TTC549 (cell line): ENCODE data around the gene SPP1.
"Not testable (repeated sequence)": the region's sequence is repeated elsewhere in the genome, so short reads cannot be mapped to it uniquely, and the experiment has no call there.

Source experiments
- FAIRE-seq: peaks from 2 replicates; lab custom pipeline; 2012; peaks lifted over from hg19 to GRCh38; lab: Jason Lieb, UNC

SPP1 gene

GRCh38 chr4:87975466-87975865, at the start of gene SPP1:
TSS of gene SPP1 (plus strand) at chr4:87975714. CDS start at chr4:87976896, 1,182 bp downstream.
- no peak for FAIRE-seq

GRCh38 chr4:87926554-87927098, 48.9 kb upstream of the SPP1 start:
- no peak for FAIRE-seq

- no peak for FAIRE-seq
Measured at GRCh38 chr4:87930629-87931028, 44.9 kb upstream of the SPP1 start.

GRCh38 chr4:87931932-87932331, 43.6 kb upstream of the SPP1 start:
- no peak for FAIRE-seq

- no peak for FAIRE-seq
Measured at GRCh38 chr4:87932718-87933141, 42.8 kb upstream of the SPP1 start.

GRCh38 chr4:87933337-87933736, 42.2 kb upstream of the SPP1 start:
- no peak for FAIRE-seq

GRCh38 chr4:87934157-87934704, 41.3 kb upstream of the SPP1 start:
- FAIRE-seq, result no peak

GRCh38 chr4:87934973-87935372, 40.5 kb upstream of the SPP1 start:
- FAIRE-seq, result no peak

GRCh38 chr4:87935954-87936353, 39.6 kb upstream of the SPP1 start:
- FAIRE-seq, result not testable (repeated sequence)

- FAIRE-seq, result no peak
Measured at GRCh38 chr4:87937523-87937922, 38.0 kb upstream of the SPP1 start.

- no peak for FAIRE-seq
Measured at GRCh38 chr4:87938746-87939145, 36.8 kb upstream of the SPP1 start.

GRCh38 chr4:87939978-87940690, 35.4 kb upstream of the SPP1 start:
- FAIRE-seq, result no peak

GRCh38 chr4:87940809-87941208, 34.7 kb upstream of the SPP1 start:
- not testable (repeated sequence) for FAIRE-seq

- FAIRE-seq, result no peak
Measured at GRCh38 chr4:87941537-87942392, 33.7 kb upstream of the SPP1 start.

- no peak for FAIRE-seq
Measured at GRCh38 chr4:87943660-87944149, 31.8 kb upstream of the SPP1 start.

GRCh38 chr4:87944967-87945366, 30.5 kb upstream of the SPP1 start:
- no peak for FAIRE-seq

GRCh38 chr4:87946766-87947165, 28.7 kb upstream of the SPP1 start:
- FAIRE-seq, result no peak

GRCh38 chr4:87947381-87948160, 27.9 kb upstream of the SPP1 start:
- no peak for FAIRE-seq

- FAIRE-seq, result no peak
Measured at GRCh38 chr4:87949961-87950360, 25.6 kb upstream of the SPP1 start.

GRCh38 chr4:87950493-87950892, 25.0 kb upstream of the SPP1 start:
- no peak for FAIRE-seq

GRCh38 chr4:87950936-87951511, 24.5 kb upstream of the SPP1 start:
- no peak for FAIRE-seq

GRCh38 chr4:87953826-87954225, 21.7 kb upstream of the SPP1 start:
- FAIRE-seq, result no peak
